ENCODE measurements around the gene EXOC5. TPM values are rescaled to one million over a fixed set of nuclear protein-coding genes. Genes with fewer than 3 reads are reported as not detected.
A peak's percentile ranks its signal among the peaks of the same experiment; 100 is the strongest.

The EXOC5 gene
- 10 to 100 TPM; 25.3 to 96.0 (median 50.2) TPM for total RNA-seq

- Histone ChIP-seq H3K4me1 (peaks cover 0 to 6% of the 10 kb centered on the region in 2 donors), H3K36me3 (no peaks in the 10 kb centered on the region), H3K27ac (peak within 1 kb of the TSS; percentile 85 to 95), H3K9me3 (no peaks in the 10 kb centered on the region), H3K4me3 (peak within 1 kb of the TSS; percentile 64 to 74), H3K27me3 (no peaks in the 10 kb centered on the region)
- TF ChIP-seq, protein P1, sequence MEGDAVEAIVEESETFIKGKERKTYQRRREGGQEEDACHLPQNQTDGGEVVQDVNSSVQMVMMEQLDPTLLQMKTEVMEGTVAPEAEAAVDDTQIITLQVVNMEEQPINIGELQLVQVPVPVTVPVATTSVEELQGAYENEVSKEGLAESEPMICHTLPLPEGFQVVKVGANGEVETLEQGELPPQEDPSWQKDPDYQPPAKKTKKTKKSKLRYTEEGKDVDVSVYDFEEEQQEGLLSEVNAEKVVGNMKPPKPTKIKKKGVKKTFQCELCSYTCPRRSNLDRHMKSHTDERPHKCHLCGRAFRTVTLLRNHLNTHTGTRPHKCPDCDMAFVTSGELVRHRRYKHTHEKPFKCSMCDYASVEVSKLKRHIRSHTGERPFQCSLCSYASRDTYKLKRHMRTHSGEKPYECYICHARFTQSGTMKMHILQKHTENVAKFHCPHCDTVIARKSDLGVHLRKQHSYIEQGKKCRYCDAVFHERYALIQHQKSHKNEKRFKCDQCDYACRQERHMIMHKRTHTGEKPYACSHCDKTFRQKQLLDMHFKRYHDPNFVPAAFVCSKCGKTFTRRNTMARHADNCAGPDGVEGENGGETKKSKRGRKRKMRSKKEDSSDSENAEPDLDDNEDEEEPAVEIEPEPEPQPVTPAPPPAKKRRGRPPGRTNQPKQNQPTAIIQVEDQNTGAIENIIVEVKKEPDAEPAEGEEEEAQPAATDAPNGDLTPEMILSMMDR (IDR thresholded peaks at IDR 0.05) = peak in 2 of 4 experiments; percentile 4 to 38
- TF ChIP-seq POLR2A (IDR thresholded peaks at IDR 0.05) = peak in 1 of 2 donors; percentile 48
- intact Hi-C loops (cut with DNase I; ENCODE audit: low total_unique reads) = no loop called here
- DNase-seq = peak; percentile 84 to 85
Measured at GRCh38 chr14:57268161-57269069, at the start of gene EXOC5, which contains the start of gene AP5M1. Gene EXOC5, minus strand, starts transcription at chr14:57268905. Its CDS starts 257 bp downstream, at chr14:57268648. Gene AP5M1, plus strand, starts transcription at chr14:57268971. Its CDS starts 344 bp downstream, at chr14:57269315.

- Histone ChIP-seq H3K36me3 (no peaks in the 10 kb centered on the region), H3K27me3 (no peaks in the 10 kb centered on the region), H3K9me3 (no peaks in the 10 kb centered on the region), H3K27ac (no peak overlapping the region), H3K4me3 (no peak overlapping the region), H3K4me1 (no peaks in the 10 kb centered on the region)
- TF ChIP-seq, protein P1 (IDR thresholded peaks at IDR 0.05) = peak; percentile 55 to 71 (median 68)
- TF ChIP-seq POLR2A (IDR thresholded peaks at IDR 0.05) = no peak
- DNase-seq = peak; percentile 46 to 57
- intact Hi-C loops (cut with DNase I; ENCODE audit: low total_unique reads) = no loop called here
Measured at GRCh38 chr14:57317248-57317833, 48.6 kb upstream of the EXOC5 start.

DNA sequence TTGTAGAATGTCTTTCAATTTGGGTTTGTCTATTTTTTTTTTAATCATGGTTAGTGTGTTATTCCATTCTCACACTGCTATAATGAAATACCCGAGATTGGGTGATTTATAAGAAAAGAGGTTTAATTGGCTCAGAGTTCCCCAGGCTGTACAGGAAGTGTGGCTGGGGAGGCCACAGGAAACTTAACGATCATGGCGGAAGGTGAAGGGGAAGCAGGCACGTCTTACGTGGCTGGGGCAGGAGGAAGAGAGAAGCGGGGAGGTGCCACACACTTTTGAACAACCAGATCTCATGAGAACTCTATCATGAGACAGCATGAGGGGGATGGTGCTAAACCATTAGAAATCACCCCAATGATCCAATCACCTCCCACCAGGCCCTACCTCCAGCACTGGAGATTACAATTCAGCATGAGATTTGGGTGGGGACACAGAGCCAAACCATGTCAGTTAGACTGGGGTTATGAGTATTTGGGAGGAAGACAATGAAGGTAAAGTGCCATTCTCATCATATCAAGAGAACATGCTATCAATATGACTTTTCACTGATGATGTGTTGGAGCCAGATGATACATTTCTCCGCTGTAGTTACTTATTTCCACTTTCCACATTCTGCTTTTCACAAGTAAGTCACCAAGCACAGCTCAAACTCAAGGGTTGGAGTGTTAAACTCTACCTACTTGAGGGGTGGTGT, 45.8 kb upstream of the EXOC5 start:
- no peak for TF ChIP-seq POLR2A (IDR thresholded peaks at IDR 0.05)
- TF ChIP-seq, protein P1 (IDR thresholded peaks at IDR 0.05) = no peak

GRCh38 chr14:57302883-57303282, 34.2 kb upstream of the EXOC5 start:
- no peak for DNase-seq
- intact Hi-C loops (cut with DNase I; ENCODE audit: low total_unique reads) = no loop called here
- Histone ChIP-seq H3K27me3 (no peaks in the 10 kb centered on the region), H3K4me1 (no peaks in the 10 kb centered on the region), H3K27ac (no peak overlapping the region), H3K36me3 (no peaks in the 10 kb centered on the region), H3K4me3 (no peak overlapping the region), H3K9me3 (no peaks in the 10 kb centered on the region)
- TF ChIP-seq, protein P1 (IDR thresholded peaks at IDR 0.05) = no peak
- TF ChIP-seq POLR2A (IDR thresholded peaks at IDR 0.05) = no peak

More for the DNA sequence above, 45.8 kb upstream of the EXOC5 start:
- Histone ChIP-seq H3K4me1 (no peaks in the 10 kb centered on the region), H3K36me3 (no peaks in the 10 kb centered on the region), H3K27me3 (no peaks in the 10 kb centered on the region), H3K4me3 (no peak overlapping the region), H3K27ac (no peak overlapping the region), H3K9me3 (no peaks in the 10 kb centered on the region)
- no peak for DNase-seq
- intact Hi-C loops (cut with DNase I; ENCODE audit: low total_unique reads) = no loop called here

Data from uterus (tissue), 4 donors.